ENCODE data around the gene HELQ.
A peak's percentile ranks its signal among the peaks of the same experiment; 100 is the strongest.

The HELQ gene

GRCh38 chr4:83440899-83441298 is 14.7 kb downstream of the HELQ start:
- H3K4me1 Mint-ChIP-seq = peaks cover 5% of the 10 kb centered on the region
- H3K4me3 Mint-ChIP-seq = no peak overlapping the region
- H3K9me3 Mint-ChIP-seq = no peaks in the 10 kb centered on the region
- H3K27me3 Mint-ChIP-seq (ENCODE audit: low read depth, poor library complexity) = no peaks in the 10 kb centered on the region
- no peak for TF ChIP-seq CTCF (IDR thresholded peaks at IDR 0.05)
- H3K36me3 Mint-ChIP-seq (ENCODE audit: low read depth) = peaks cover 25% of the 10 kb centered on the region
- no peak for DNase-seq
- no peak overlapping the region for H3K27ac Mint-ChIP-seq

GRCh38 chr4:83440148-83440814 is 15.3 kb downstream of the HELQ start:
- H3K4me1 Mint-ChIP-seq = peaks cover 5% of the 10 kb centered on the region
- H3K27ac Mint-ChIP-seq = no peak overlapping the region
- H3K27me3 Mint-ChIP-seq (ENCODE audit: low read depth, poor library complexity) = no peaks in the 10 kb centered on the region
- H3K4me3 Mint-ChIP-seq = no peak overlapping the region
- H3K9me3 Mint-ChIP-seq = no peaks in the 10 kb centered on the region
- no peak for TF ChIP-seq CTCF (IDR thresholded peaks at IDR 0.05)
- no peak for DNase-seq
- peaks cover 25% of the 10 kb centered on the region for H3K36me3 Mint-ChIP-seq (ENCODE audit: low read depth)

GRCh38 chr4:83438719-83439118 is 16.9 kb downstream of the HELQ start:
- no peak for TF ChIP-seq CTCF (IDR thresholded peaks at IDR 0.05)

GRCh38 chr4:83436680-83437079 is 18.9 kb downstream of the HELQ start:
- DNase-seq = no peak
- H3K27me3 Mint-ChIP-seq (ENCODE audit: low read depth, poor library complexity) = peaks cover 2% of the 10 kb centered on the region
- H3K9me3 Mint-ChIP-seq = no peaks in the 10 kb centered on the region
- peaks cover 21% of the 10 kb centered on the region for H3K36me3 Mint-ChIP-seq (ENCODE audit: low read depth)
- no peak overlapping the region for H3K27ac Mint-ChIP-seq
- peaks cover 5% of the 10 kb centered on the region for H3K4me1 Mint-ChIP-seq
- no peak for TF ChIP-seq CTCF (IDR thresholded peaks at IDR 0.05)
- H3K4me3 Mint-ChIP-seq = no peak overlapping the region

More at GRCh38 chr4:83438719-83439118, 16.9 kb downstream of the HELQ start:
- peaks cover 2% of the 10 kb centered on the region for H3K27me3 Mint-ChIP-seq (ENCODE audit: low read depth, poor library complexity)
- no peaks in the 10 kb centered on the region for H3K9me3 Mint-ChIP-seq
- H3K36me3 Mint-ChIP-seq (ENCODE audit: low read depth) = peaks cover 21% of the 10 kb centered on the region
- no peak overlapping the region for H3K4me3 Mint-ChIP-seq
- DNase-seq = no peak
- H3K4me1 Mint-ChIP-seq = peaks cover 5% of the 10 kb centered on the region
- H3K27ac Mint-ChIP-seq = peak overlapping the region; percentile 42

- Mint-ChIP-seq H3K36me3 (ENCODE audit: low read depth) (peaks cover 20% of the 10 kb centered on the region), H3K4me1 (no peaks in the 10 kb centered on the region), H3K27me3 (ENCODE audit: low read depth, poor library complexity) (peaks cover 2% of the 10 kb centered on the region), H3K4me3 (no peak overlapping the region), H3K27ac (no peak overlapping the region), H3K9me3 (no peaks in the 10 kb centered on the region)
- no peak for TF ChIP-seq CTCF (IDR thresholded peaks at IDR 0.05)
- DNase-seq = no peak
Measured at GRCh38 chr4:83431200-83431599, 24.4 kb downstream of the HELQ start.

- no peak for DNase-seq
- Mint-ChIP-seq H3K27me3 (ENCODE audit: low read depth, poor library complexity) (no peaks in the 10 kb centered on the region), H3K36me3 (ENCODE audit: low read depth) (peaks cover 25% of the 10 kb centered on the region), H3K9me3 (no peaks in the 10 kb centered on the region), H3K27ac (peak overlapping the region; percentile 32), H3K4me3 (no peak overlapping the region), H3K4me1 (no peaks in the 10 kb centered on the region)
- TF ChIP-seq CTCF (IDR thresholded peaks at IDR 0.05) = no peak
Measured at GRCh38 chr4:83418211-83418610, 37.4 kb downstream of the HELQ start.
